Adipocyte (in vitro differentiated cells): Measurements from ENCODE around the gene ANKMY1.

Experiments used
- DNase-seq: peaks from one replicate; pipeline ENCODE4 v3.0.0-alpha.2; 2015; ENCODE audit warnings: low read depth
- H3K27me3 ChIP-seq: replicated peaks from 2 replicates; pipeline ENCODE4 v1.7.0; 2013; ENCODE audit warnings: mild to moderate bottlenecking, low read length, moderate library complexity; ENCODE audit not compliant: control insufficient read depth, insufficient read depth
- H3K36me3 ChIP-seq: 2 replicates; pipeline ENCODE4 v1.7.0; 2013; ENCODE audit warnings: low read length, mild to moderate bottlenecking, moderate library complexity; ENCODE audit not compliant: control insufficient read depth, insufficient read depth, severe bottlenecking
- H3K4me1 ChIP-seq: 2 replicates; pipeline ENCODE4 v1.7.0; 2013; ENCODE audit warnings: mild to moderate bottlenecking, low read length, moderate library complexity; ENCODE audit not compliant: control insufficient read depth, insufficient read depth
- H3K4me3 ChIP-seq: 2 replicates; pipeline ENCODE4 v1.7.0; 2013; ENCODE audit warnings: mild to moderate bottlenecking, low read length, moderate library complexity
- H3K9ac ChIP-seq: 2 replicates; pipeline ENCODE4 v1.7.0; 2013; ENCODE audit warnings: mild to moderate bottlenecking, low read length, moderate library complexity
- H3K9me3 ChIP-seq: 2 replicates; pipeline ENCODE4 v1.7.0; 2013; ENCODE audit warnings: mild to moderate bottlenecking, low read length, moderate library complexity; ENCODE audit not compliant: control insufficient read depth

ANKMY1 gene

DNA sequence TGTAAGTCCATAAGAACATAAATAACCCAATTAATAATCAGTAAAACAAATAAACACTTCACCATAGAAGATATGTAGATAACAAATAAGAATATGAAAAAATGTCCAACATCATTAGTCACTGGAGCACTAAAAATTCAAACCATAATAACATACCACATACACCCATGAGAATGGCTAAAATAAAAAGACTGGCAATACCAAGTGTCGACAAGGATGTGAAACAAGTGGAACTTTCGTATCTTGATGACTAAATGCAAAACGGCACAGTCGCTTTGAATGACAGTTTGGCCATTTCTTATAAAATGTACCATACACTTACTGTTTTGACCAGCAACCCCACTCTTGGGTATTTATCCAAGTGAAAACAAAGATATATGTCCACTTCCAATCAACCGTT is 26.8 kb downstream of the ANKMY1 start:
- H3K36me3 ChIP-seq, result peaks cover 18% of the 10 kb centered on the region
- H3K27me3 ChIP-seq, result no peaks in the 10 kb centered on the region
- no peak overlapping the region for H3K9ac ChIP-seq
- H3K4me1 ChIP-seq, result no peaks in the 10 kb centered on the region
- H3K9me3 ChIP-seq, result peaks cover 23% of the 10 kb centered on the region
- DNase-seq, result no peak
- H3K4me3 ChIP-seq, result no peak overlapping the region

DNA sequence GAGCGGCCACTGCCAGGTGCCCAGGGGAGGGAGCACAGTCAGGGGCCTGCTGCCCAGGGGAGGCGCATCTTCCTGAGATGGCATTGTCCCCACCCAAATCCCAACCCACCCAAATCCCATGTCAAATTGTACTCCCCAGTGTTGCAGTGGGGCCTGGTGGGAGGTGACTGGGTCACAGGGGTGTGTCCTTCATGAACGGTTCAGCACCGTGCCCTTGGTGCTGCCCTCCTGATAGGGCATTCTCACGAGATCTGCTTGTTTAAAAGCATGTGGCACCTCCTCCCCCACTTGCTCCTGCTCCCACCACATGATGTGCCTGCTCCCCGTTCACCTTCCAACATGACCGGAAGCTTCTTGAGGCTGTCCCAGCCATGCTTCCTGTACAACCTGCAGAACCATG is 27.6 kb downstream of the ANKMY1 start:
- Histone ChIP-seq H3K36me3 (peaks cover 18% of the 10 kb centered on the region), H3K9ac (no peak overlapping the region), H3K4me3 (no peak overlapping the region), H3K9me3 (peaks cover 25% of the 10 kb centered on the region), H3K4me1 (no peaks in the 10 kb centered on the region), H3K27me3 (no peaks in the 10 kb centered on the region)
- DNase-seq, result no peak

DNA sequence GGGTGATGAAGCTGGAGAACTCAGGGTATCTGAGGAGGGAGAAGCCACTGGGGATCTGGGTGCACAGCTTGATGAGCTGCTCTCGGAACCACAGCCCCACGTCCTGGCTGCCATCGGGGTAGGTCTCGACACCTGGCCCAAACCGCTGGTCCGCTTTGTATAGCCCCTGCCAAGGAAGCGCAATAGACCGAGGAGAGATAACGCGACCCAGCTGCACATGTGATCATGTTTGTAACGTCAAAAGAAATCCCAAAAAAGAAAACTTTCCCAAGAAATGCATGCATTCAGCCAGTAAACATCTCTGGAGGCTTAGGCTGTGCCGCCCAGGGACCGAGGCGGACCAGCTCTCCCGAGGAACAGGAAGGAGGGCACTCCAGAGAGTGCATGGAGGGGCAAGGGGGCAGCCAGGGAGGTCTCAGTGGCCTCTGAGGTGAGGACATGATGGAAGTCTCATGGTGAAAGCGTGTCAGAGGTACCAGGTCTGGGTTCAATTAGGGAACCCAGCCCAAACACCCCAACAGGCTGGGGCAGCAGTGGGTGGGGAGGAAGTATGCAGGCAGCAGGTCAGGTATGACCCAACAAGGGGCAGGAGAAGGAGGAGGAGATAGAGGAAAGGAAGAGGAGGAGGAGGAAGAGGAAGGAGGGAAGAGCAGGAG is 28.3 kb downstream of the ANKMY1 start:
- Histone ChIP-seq H3K9me3 (peaks cover 28% of the 10 kb centered on the region), H3K27me3 (no peaks in the 10 kb centered on the region), H3K4me1 (no peaks in the 10 kb centered on the region), H3K9ac (no peak overlapping the region), H3K4me3 (no peak overlapping the region), H3K36me3 (peaks cover 18% of the 10 kb centered on the region)
- no peak for DNase-seq

DNA sequence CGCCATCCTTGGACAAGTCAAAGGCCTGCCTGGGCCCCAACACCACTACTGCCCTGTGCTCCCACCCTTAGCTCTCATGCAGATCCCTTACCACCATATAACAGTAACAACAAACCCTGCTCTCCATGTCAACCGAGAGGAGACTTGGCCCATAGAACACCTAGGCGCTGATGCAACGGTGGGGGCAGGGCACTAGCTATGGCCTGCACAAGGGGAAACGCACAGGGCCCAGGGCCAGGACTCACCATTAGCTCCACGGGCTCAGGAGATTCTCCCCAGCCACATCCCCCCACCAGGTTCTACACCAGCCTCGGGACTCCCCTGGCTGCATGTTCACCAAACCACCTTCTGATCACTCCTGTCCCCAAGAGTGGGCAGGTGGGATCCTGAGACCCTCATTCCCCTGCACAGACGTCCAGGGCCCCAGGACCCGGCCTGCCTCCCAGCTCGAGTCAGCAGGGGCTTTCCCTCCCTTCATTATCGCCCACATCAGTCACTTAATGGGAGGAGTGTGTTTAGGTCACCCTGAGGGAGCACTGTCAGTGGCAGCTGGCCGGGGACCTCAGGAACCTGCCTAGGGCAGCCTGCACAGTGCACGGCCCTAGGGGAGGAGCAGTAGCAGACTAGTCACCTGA is 29.3 kb downstream of the ANKMY1 start:
- H3K36me3 ChIP-seq, result peaks cover 22% of the 10 kb centered on the region
- no peaks in the 10 kb centered on the region for H3K27me3 ChIP-seq
- DNase-seq, result no peak
- H3K9me3 ChIP-seq, result peaks cover 28% of the 10 kb centered on the region
- H3K4me3 ChIP-seq, result no peak overlapping the region
- H3K4me1 ChIP-seq, result no peaks in the 10 kb centered on the region
- H3K9ac ChIP-seq, result no peak overlapping the region

DNA sequence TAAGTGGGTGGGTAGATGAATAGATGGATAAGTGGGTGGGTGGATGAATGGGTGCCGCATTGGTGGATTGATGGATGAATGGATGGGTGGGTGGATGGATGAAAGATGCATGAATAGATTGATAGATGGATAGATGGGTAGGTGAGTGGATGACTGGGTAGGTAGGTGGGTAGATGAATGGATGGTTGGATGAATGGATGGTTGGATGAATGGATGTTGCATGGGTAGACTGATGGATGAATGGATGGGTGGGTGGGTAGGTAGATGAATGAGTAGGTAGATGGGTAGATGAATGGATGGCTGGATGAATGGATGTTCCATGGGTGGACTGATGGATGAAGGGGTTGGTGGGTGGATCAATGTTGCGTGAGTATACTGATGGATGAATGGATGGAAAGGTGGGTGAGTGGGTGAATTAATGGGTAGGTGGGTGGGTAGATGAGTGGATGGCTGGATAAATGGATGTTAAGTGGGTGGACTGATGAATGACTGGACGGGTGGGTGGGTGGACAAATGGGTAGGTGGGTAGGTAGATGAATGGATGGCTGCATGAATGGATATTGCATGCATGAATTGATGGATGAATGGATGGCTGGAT is 30.5 kb downstream of the ANKMY1 start:
- Histone ChIP-seq H3K9me3 (peaks cover 22% of the 10 kb centered on the region), H3K4me3 (no peak overlapping the region)

DNA sequence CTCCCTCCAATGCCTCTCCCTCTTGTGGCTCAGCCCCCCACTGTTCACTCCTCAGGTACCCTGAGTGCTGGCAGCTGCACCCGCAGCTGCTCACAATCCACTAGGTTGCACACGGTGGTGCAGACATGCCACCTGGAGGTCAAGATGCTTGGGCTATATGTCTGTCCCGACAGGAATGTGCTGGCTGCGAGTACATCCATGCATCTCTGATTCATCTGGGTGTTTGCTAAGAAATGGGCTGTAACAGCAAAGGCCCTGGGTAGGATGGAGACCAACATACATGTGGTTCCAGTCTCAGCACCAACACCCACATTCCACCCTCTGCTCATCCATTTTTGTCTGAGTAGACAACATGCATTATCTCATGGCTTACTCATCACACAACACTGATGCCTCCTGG is 31.3 kb downstream of the ANKMY1 start:
- Histone ChIP-seq H3K27me3 (no peaks in the 10 kb centered on the region), H3K4me3 (no peak overlapping the region), H3K36me3 (peaks cover 29% of the 10 kb centered on the region), H3K9me3 (peaks cover 14% of the 10 kb centered on the region), H3K4me1 (no peaks in the 10 kb centered on the region), H3K9ac (no peak overlapping the region)
- no peak for DNase-seq

More for the DNA sequence above, 30.5 kb downstream of the ANKMY1 start:
- DNase-seq, result no peak
- Histone ChIP-seq H3K9ac (no peak overlapping the region), H3K27me3 (no peaks in the 10 kb centered on the region), H3K4me1 (no peaks in the 10 kb centered on the region), H3K36me3 (peaks cover 30% of the 10 kb centered on the region)

DNA sequence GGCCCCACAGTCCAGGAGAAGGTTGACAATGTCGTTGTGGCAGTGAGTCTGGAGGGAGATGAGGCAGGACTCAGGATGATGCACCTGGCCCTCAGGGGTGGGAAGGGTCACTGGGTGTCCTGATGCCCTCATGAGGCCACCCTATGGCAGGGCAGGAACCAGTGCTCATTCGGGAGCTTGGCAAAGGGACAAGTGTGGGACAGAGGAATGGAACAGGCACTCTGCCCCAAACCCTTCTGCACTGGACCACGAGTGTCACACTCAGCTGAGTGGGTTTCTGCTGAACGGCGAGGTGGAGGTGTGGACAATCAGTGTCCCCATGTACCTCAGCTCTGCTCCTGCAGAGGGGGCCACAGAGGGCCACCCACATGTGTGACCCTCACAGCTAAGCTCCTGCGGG is 32.0 kb downstream of the ANKMY1 start:
- H3K4me3 ChIP-seq, result no peak overlapping the region
- peaks cover 23% of the 10 kb centered on the region for H3K36me3 ChIP-seq
- H3K27me3 ChIP-seq, result no peaks in the 10 kb centered on the region
- H3K9me3 ChIP-seq, result peaks cover 7% of the 10 kb centered on the region
- no peaks in the 10 kb centered on the region for H3K4me1 ChIP-seq
- no peak for DNase-seq
- H3K9ac ChIP-seq, result no peak overlapping the region

DNA sequence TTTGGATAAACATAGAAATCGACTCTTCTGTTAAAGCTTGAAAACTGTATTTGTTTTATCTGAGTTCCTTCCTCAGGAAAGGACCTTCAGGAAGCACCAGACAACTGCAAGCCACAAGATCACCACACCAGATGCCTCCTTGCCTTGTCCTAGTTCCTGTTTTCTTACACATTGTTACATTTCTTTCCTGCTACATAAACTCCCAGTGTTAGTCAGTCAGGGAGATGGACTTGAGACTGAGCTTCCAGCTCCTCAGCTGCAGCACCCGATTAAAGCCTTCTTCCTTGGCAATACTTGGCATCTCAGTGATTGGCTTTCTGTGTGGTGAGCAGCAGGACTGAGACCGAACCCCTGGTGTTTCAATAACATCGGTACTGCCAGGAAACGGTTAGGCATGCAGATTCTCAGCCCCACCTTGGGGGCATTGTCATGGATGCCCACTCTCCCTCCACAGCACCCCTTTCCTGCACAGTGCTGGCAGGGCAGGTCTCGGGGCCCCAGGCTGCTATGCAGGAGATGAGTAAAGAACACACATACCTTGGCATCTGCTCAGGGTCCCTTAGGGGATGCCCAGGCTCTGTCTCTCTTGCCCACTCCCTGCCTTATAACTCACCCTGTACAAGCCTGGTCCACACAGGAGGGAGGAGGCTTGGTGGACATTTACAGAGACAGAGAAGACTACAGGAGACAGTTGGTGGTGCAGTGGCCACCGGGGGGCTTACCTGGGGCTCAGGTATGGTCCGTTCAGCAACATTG is 32.6 kb downstream of the ANKMY1 start:
- H3K4me3 ChIP-seq, result no peak overlapping the region
- H3K9me3 ChIP-seq, result peaks cover 5% of the 10 kb centered on the region
- H3K9ac ChIP-seq, result no peak overlapping the region
- peaks cover 5% of the 10 kb centered on the region for H3K4me1 ChIP-seq
- H3K36me3 ChIP-seq, result peaks cover 23% of the 10 kb centered on the region
- DNase-seq, result no peak
- H3K27me3 ChIP-seq, result peaks cover 5% of the 10 kb centered on the region

DNA sequence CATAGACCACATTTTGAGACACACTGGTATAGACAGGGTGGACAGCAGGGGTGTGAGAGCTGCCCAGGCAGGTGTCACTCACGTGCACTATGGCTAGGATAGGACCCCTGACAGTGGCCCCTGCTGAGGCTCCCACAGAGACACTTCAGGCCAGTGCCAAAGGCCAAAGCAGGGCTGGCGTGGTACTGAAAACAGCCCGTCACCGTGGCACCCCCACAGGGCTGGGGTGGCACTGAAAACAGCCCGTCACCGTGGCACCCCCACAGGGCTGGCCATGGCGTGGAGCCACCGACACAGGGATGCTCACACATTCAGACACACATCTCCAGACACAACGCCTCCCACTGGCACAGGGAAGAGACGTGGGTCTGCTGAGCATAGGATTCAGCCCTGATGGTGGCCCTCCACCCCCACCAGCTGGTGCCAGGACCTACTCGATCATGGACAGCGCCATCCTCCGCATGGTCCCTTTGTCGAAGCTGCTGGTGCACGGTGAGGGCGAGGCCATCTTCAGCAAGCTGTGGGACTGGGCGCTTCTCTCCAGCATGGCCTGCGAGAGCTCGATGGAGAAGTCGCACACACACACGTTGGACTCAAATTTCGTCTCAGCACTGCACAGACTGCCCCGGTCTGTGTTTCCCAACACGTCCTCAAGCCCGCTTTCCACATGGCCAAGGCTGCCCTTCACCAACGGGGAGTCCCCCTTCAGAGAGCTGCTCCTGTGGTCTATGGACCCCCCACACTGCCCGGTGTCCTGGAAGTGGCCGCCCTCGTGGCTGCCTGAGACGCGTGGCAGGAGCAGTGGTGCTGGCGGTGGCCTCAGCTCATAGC is 34.1 kb downstream of the ANKMY1 start:
- peaks cover 9% of the 10 kb centered on the region for H3K4me1 ChIP-seq
- peaks cover 5% of the 10 kb centered on the region for H3K27me3 ChIP-seq
- H3K36me3 ChIP-seq, result peaks cover 16% of the 10 kb centered on the region
- H3K4me3 ChIP-seq, result no peak overlapping the region
- no peak for DNase-seq
- H3K9ac ChIP-seq, result no peak overlapping the region
- peaks cover 5% of the 10 kb centered on the region for H3K9me3 ChIP-seq

DNA sequence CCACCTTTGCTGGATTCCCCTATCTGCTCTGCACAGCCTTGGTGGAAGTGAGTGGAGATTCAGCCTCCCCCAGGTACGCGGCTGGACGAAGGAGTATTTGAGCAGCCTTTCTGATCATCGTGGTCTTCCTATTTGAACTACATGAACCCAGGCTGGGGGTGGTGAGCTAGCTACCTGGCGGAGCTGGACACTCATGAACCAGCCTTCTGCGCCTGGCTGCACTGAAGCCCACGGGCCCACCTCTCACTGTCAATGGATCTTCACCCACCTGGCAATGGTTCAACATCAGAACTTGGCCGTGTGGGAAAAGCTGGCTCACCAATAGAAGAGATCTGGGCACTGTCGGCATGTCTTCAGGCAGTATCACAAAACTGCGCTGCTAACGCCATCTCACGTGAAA is 35.4 kb downstream of the ANKMY1 start:
- H3K9ac ChIP-seq, result no peak overlapping the region
- peaks cover 16% of the 10 kb centered on the region for H3K36me3 ChIP-seq
- H3K4me1 ChIP-seq, result peaks cover 9% of the 10 kb centered on the region
- H3K9me3 ChIP-seq, result peaks cover 5% of the 10 kb centered on the region
- peaks cover 5% of the 10 kb centered on the region for H3K27me3 ChIP-seq
- H3K4me3 ChIP-seq, result no peak overlapping the region
- no peak for DNase-seq
